Ammon's horn (tissue), 1 donor: ENCODE results near the gene PPWD1.

Source experiments
- DNase-seq: peaks from one replicate; pipeline ENCODE4 v3.0.0-alpha.2; 2016; ENCODE audit warnings: low spot score

PPWD1 gene

DNA sequence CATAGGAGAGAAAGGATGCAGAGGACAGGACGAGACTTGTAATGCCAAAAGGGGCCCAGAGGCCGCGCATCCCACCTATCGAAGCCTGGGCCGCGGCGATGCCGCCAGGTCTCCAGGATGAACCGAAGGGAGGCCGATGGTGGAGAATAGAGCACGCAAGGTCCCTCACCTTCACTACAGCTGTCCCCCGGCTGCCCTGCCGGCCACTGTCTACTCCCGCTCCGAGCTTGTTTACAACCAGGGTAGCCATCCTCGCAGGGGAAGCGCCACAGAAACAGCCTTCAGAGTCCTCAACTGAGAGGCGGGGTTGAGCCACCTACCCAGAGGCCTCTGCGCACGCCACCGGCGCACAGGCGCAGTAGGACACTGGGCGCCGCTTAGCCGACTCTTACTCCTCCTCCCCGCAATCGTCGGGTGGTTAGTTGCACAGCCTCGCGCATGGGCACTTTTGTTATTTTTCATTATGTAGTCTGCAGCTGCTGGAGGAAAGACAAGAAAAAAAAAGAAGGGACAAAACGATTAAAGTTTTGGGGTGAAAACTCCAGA lies 61.0 kb downstream of the PPWD1 start, which contains the start of gene TRIM23:
TRIM23 (minus strand) TSS at position 309 of the 546 bp plus-strand sequence; CDS start at position 250, 59 bp downstream.
- DNase-seq = peak; percentile 96

DNA sequence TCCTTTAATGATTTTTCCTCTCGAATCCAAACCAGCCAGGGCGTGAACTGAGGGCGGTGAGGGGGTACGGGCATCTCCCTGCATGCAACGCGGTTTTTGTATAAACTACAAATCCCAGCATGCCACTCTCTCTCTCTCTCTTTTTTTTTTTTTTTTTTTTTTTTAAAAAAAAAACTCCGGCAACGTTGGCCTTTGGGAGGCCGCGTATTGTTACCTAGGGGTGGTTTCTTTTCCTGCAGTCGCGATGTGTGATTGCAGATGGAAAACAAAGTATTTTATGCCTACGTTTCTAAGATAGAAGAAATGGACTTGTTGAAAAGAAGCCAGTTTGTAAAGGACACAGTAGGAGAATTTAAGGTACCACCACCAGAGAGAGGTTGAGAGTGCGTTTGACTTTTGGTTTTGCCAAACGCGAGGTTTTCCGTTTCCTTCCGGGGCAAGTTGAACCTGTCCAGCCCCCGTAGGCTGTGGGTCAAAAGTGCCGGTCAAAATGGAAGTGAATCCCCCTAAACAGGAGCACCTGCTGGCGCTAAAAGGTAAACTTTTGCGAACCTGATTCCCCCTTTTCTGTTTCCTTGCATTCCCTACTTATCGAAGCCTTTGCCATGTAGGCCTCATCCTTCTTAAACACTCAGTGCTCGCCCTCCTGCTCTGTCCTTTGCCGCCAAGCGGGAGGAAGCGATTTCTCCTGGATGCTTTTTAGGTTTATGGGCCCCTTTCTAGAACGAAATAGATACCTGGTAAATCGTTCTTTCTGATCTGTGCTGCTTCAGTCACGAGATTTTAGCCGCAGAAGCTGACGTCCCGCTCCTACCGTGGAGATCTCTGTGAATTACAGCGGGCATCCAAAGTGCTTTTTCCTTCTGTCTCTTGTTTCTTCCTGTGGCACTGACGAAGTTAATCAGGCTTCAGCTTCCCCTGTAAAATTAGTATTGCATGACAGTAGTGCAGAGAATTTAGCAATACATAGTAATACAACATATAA lies 61.8 kb downstream of the PPWD1 start, which contains the start of the genes SHLD3 and TRAPPC13:
SHLD3 (plus strand) TSS at position 457 of the 985 bp plus-strand sequence. CDS start 4,561 bp downstream, outside the sequence.
TRAPPC13 (plus strand) TSS at position 457 of the 985 bp plus-strand sequence; CDS start at position 491, 34 bp downstream.
- DNase-seq = peak; percentile 91

DNA sequence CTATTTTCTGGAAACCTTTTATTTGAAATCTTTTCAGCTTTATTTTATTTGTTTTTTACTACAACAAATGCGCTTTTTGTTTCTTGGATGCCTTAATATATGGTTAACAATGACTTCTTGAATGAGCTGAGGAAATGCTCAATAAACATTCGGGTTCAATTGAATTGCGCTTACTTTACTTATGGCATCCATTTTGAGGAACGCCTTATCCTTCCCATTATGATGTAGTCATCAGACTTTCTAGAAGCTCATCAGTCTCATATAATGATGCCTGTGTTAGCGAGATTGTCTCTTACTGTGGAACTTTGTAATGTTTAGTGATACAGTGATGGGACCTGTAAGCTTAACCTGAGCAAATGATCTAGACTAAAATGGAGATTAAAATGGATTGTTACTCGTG lies 62.6 kb downstream of the PPWD1 start:
- no peak for DNase-seq

DNA sequence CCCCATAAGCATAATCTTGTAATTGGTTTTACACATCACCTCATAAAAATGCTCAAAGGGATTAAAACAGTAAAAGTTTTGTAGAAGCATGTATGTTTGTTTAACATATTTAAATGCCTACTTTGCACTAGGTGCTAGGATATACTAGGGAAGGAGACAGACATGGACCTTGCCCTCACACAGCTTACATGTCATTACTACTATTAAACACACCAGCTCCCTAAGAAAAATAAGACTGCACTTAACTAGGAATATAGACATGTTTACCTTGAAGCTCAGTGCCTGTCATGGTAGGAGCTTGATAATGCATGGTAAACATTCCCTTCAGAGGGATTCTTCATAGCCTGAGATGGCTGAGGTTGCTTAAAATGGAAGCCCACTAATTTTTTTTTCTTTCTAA lies 67.9 kb downstream of the PPWD1 start:
- no peak for DNase-seq
